HPDE6-E6E7 (cell line): Measurements from ENCODE around the gene TNFRSF13B.
"Not testable (repeated sequence)": the region's sequence is repeated elsewhere in the genome, so short reads cannot be mapped to it uniquely, and the experiment has no call there.

Experiments
- DNase-seq: peaks from one replicate; pipeline ENCODE4 v3.0.0; 2011; ENCODE audit warnings: missing footprints; ENCODE audit errors: extremely low spot score

TNFRSF13B gene

GRCh38 chr17:16987066-16987829 is 15.3 kb upstream of the TNFRSF13B start:
- no peak for DNase-seq

- no peak for DNase-seq
These were observed 14.5 kb upstream of the TNFRSF13B start for GRCh38 chr17:16986391-16986790.

GRCh38 chr17:16981928-16982327 is 10.0 kb upstream of the TNFRSF13B start:
- no peak for DNase-seq

- DNase-seq = no peak
These were observed 9.2 kb upstream of the TNFRSF13B start for GRCh38 chr17:16980813-16981731.

GRCh38 chr17:16980061-16980460 is 8.1 kb upstream of the TNFRSF13B start:
- no peak for DNase-seq

- not testable (repeated sequence) for DNase-seq
These were observed 7.4 kb upstream of the TNFRSF13B start for GRCh38 chr17:16979237-16979823.

- no peak for DNase-seq
These were observed 6.0 kb upstream of the TNFRSF13B start for GRCh38 chr17:16977932-16978331.

GRCh38 chr17:16976725-16977550 is 5.0 kb upstream of the TNFRSF13B start:
- no peak for DNase-seq

- DNase-seq = no peak
These were observed 4.1 kb upstream of the TNFRSF13B start for GRCh38 chr17:16975744-16976625.

GRCh38 chr17:16975277-16975651 is 3.3 kb upstream of the TNFRSF13B start:
- no peak for DNase-seq

- no peak for DNase-seq
These were observed 2.8 kb upstream of the TNFRSF13B start for GRCh38 chr17:16974569-16975276.

GRCh38 chr17:16973760-16974540 is 2.0 kb upstream of the TNFRSF13B start:
- DNase-seq = no peak

- DNase-seq = not testable (repeated sequence)
These were observed 1.1 kb upstream of the TNFRSF13B start for GRCh38 chr17:16973043-16973442.

- DNase-seq = no peak
These were observed 428 bp upstream of the TNFRSF13B start for GRCh38 chr17:16972346-16972745.

GRCh38 chr17:16969931-16970906 is 1.7 kb downstream of the TNFRSF13B start:
- no peak for DNase-seq

GRCh38 chr17:16968786-16969185 is 3.1 kb downstream of the TNFRSF13B start:
- no peak for DNase-seq

GRCh38 chr17:16962804-16963203 is 9.1 kb downstream of the TNFRSF13B start:
- DNase-seq = no peak

GRCh38 chr17:16961792-16962191 is 10.1 kb downstream of the TNFRSF13B start:
- DNase-seq = no peak
